GM23338 (cell line): ENCODE data around the gene ABCA5. TPM values are rescaled to one million over a fixed set of nuclear protein-coding genes. Genes with fewer than 3 reads are reported as not detected.
"Not testable (repeated sequence)": the region's sequence is repeated elsewhere in the genome, so short reads cannot be mapped to it uniquely, and the experiment has no call there.

ENCODE experiments used
- ATAC-seq: fragments of 200-7000 bp; cut with Tn5 transposase; 3 replicates; pipeline ENCODE4 v1.9.1; 2020
- DNase-seq: peaks from one replicate; pipeline ENCODE4 v3.0.0-alpha.2; 2015; ENCODE audit warnings: low spot score
- H2AFZ ChIP-seq: fragments of 200-600 bp; sonication (generic); 2 replicates; pipeline ENCODE4 v1.8.0; 2016; ENCODE audit warnings: antibody characterized with exemption, mild to moderate bottlenecking, moderate library complexity
- H3F3A ChIP-seq: fragments of 200-600 bp; sonication (generic); replicated peaks from 2 replicates; pipeline ENCODE4 v1.8.0; 2017; ENCODE audit warnings: antibody characterized with exemption, mixed run types, low read depth
- H3K27ac ChIP-seq: fragments of 200-600 bp; sonication (generic); 2 replicates; pipeline ENCODE4 v1.6.1; 2016; ENCODE audit warnings: low read depth
- H3K27me3 ChIP-seq: fragments of 200-600 bp; sonication (generic); 2 replicates; pipeline ENCODE4 v1.8.0; 2016; ENCODE audit warnings: mild to moderate bottlenecking, mixed run types, moderate library complexity; ENCODE audit not compliant: insufficient read depth
- H3K36me3 ChIP-seq: fragments of 200-600 bp; sonication (generic); 2 replicates; pipeline ENCODE4 v1.8.0; 2016; ENCODE audit warnings: mild to moderate bottlenecking; ENCODE audit not compliant: insufficient read depth
- H3K4me1 ChIP-seq: fragments of 200-600 bp; sonication (generic); 2 replicates; pipeline ENCODE4 v1.8.0; 2016; ENCODE audit warnings: mild to moderate bottlenecking, moderate library complexity; ENCODE audit not compliant: insufficient read depth
- H3K4me2 ChIP-seq: fragments of 200-600 bp; sonication (generic); 2 replicates; pipeline ENCODE4 v1.7.1; 2017; ENCODE audit warnings: mixed run types
- H3K4me3 ChIP-seq: fragments of 200-600 bp; sonication (generic); 2 replicates; pipeline ENCODE4 v1.6.1; 2016; ENCODE audit warnings: mixed run types
- H3K79me2 ChIP-seq: fragments of 200-600 bp; sonication (generic); replicated peaks from 2 replicates; pipeline ENCODE4 v1.8.0; 2017; ENCODE audit warnings: mild to moderate bottlenecking; ENCODE audit not compliant: insufficient read depth
- H3K9me2 ChIP-seq: fragments of 200-600 bp; sonication (generic); 2 replicates; pipeline ENCODE4 v1.8.0; 2017; ENCODE audit not compliant: insufficient read depth
- H4K20me1 ChIP-seq: fragments of 200-600 bp; sonication (generic); replicated peaks from 2 replicates; pipeline ENCODE4 v1.8.0; 2017; ENCODE audit warnings: mild to moderate bottlenecking; ENCODE audit not compliant: insufficient read depth
- H3K27ac Mint-ChIP-seq: 2 replicates; pipeline ENCODE4 v1.8.0; 2020; ENCODE audit warnings: inconsistent platforms, mild to moderate bottlenecking, moderate library complexity, mixed read lengths
- H3K27me3 Mint-ChIP-seq: 3 replicates; pipeline ENCODE4 v1.8.0; 2022; ENCODE audit warnings: low read depth, mild to moderate bottlenecking, moderate library complexity, mixed read lengths, inconsistent platforms; ENCODE audit not compliant: insufficient read depth, poor library complexity
- H3K36me3 Mint-ChIP-seq: 3 replicates; pipeline ENCODE4 v1.8.0; 2021; ENCODE audit warnings: low read depth, mild to moderate bottlenecking, inconsistent platforms, moderate library complexity, mixed read lengths
- H3K4me1 Mint-ChIP-seq: 3 replicates; pipeline ENCODE4 v1.8.0; 2020; ENCODE audit warnings: mild to moderate bottlenecking, inconsistent platforms, mixed read lengths
- H3K4me3 Mint-ChIP-seq: 3 replicates; pipeline ENCODE4 v1.8.0; 2021; ENCODE audit warnings: moderate library complexity, mild to moderate bottlenecking, inconsistent platforms, mixed read lengths
- H3K9me3 Mint-ChIP-seq: 3 replicates; pipeline ENCODE4 v1.8.0; 2020; ENCODE audit warnings: moderate library complexity, mild to moderate bottlenecking, inconsistent platforms, mixed read lengths
- CREB1 ChIP-seq: fragments of 250-450 bp; sonication (Bioruptor Pico); IDR thresholded peaks from 2 replicates; pipeline ENCODE4 v1.5.0; 2020; ENCODE audit warnings: low read depth, mild to moderate bottlenecking, moderate library complexity
- ETS1 ChIP-seq: IDR thresholded peaks from 2 replicates; pipeline ENCODE4 v1.6.1; 2016; ENCODE audit warnings: antibody characterized with exemption
- EZH2 ChIP-seq: fragments of 200-600 bp; sonication (generic); IDR thresholded peaks from one replicate; pipeline ENCODE4 v1.8.0; 2017; ENCODE audit warnings: antibody characterized with exemption, mild to moderate bottlenecking, low read depth; ENCODE audit not compliant: unreplicated experiment
- NANOG ChIP-seq: IDR thresholded peaks from 2 replicates; pipeline ENCODE4 v1.6.1; 2016; ENCODE audit warnings: antibody characterized with exemption, borderline replicate concordance
- STAT1 ChIP-seq: IDR thresholded peaks from one replicate; pipeline ENCODE4 v1.6.1; 2016; ENCODE audit warnings: antibody characterized with exemption; ENCODE audit not compliant: unreplicated experiment
- ZNF114 ChIP-seq: fragments of 250-450 bp; sonication (Bioruptor Pico); IDR thresholded peaks from 2 replicates; pipeline ENCODE4 v1.5.0; 2020; ENCODE audit warnings: mild to moderate bottlenecking, moderate library complexity
- ZNF331 ChIP-seq: fragments of 250-450 bp; sonication (Bioruptor Pico); IDR thresholded peaks from 2 replicates; pipeline ENCODE4 v1.5.0; 2020; ENCODE audit warnings: low read depth, mild to moderate bottlenecking, moderate library complexity
- polyA plus RNA-seq: library from polyadenylated mRNA; unstranded; fragments of >200 nt; fragmentation: Nextera tagmentation; extraction: Ambion mirVana; gene quantifications from 2 replicates; pipeline ENCODE4 v1.2.1, GENCODE V29; 2016
- total RNA-seq: library from RNA; depleted of rRNA; stranded (reverse); fragments of >200 nt; shearing (Covaris generic); gene quantifications from 2 replicates; pipeline ENCODE4 v1.2.3, GENCODE V29; 2014
- TF ChIP-seq, protein P1 (sequence below): IDR thresholded peaks from one replicate; pipeline ENCODE4 v1.6.1; 2018; ENCODE audit warnings: antibody characterized with exemption; ENCODE audit not compliant: unreplicated experiment

ABCA5 gene
- total and polyA plus RNA-seq, 2 experiments from 2014 or later: 3.1 to 3.4 TPM

GRCh38 chr17:69300222-69300621, 26.7 kb downstream of the ABCA5 start (continued):
- no peak for TF ChIP-seq STAT1
- TF ChIP-seq CREB1 (CRISPR knock-in tag): no peak
- TF ChIP-seq EZH2: no peak
- TF ChIP-seq ZNF114: no peak
- TF ChIP-seq ZNF331 (CRISPR knock-in tag): no peak
- TF ChIP-seq NANOG: no peak
- TF ChIP-seq, protein P1, sequence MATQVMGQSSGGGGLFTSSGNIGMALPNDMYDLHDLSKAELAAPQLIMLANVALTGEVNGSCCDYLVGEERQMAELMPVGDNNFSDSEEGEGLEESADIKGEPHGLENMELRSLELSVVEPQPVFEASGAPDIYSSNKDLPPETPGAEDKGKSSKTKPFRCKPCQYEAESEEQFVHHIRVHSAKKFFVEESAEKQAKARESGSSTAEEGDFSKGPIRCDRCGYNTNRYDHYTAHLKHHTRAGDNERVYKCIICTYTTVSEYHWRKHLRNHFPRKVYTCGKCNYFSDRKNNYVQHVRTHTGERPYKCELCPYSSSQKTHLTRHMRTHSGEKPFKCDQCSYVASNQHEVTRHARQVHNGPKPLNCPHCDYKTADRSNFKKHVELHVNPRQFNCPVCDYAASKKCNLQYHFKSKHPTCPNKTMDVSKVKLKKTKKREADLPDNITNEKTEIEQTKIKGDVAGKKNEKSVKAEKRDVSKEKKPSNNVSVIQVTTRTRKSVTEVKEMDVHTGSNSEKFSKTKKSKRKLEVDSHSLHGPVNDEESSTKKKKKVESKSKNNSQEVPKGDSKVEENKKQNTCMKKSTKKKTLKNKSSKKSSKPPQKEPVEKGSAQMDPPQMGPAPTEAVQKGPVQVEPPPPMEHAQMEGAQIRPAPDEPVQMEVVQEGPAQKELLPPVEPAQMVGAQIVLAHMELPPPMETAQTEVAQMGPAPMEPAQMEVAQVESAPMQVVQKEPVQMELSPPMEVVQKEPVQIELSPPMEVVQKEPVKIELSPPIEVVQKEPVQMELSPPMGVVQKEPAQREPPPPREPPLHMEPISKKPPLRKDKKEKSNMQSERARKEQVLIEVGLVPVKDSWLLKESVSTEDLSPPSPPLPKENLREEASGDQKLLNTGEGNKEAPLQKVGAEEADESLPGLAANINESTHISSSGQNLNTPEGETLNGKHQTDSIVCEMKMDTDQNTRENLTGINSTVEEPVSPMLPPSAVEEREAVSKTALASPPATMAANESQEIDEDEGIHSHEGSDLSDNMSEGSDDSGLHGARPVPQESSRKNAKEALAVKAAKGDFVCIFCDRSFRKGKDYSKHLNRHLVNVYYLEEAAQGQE: no peak

DNA sequence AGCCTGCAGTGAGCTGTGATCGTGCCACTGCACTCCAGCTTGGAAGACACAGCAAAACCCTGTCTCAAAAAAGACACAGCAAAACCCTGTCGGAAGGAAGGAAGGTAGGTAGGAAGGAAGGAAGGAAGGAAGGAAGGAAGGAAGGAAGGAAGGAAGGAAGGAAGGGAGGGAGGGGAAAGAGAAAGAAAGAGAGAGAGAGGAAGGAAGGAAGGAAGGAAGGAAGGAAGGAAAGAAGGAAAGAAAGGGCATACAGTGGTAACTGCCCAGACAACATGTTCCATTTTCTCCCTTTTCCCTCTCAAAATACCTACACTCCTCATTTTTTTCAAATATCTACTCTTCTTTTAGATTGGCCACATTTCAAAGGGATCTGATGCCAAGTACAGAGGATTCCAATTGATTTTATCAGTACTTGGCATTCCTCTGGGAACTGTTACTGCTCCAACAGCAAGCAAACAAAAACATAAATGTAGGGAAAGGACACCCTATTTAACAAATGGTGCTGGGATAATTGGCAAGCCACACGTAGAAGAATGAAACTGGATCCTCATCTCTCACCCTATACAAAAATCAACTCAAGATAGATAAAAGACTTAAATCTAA, 28.7 kb downstream of the ABCA5 start:
- H3K4me1 Mint-ChIP-seq, H3K27me3 Mint-ChIP-seq, H3K79me2 ChIP-seq, H3K27ac ChIP-seq, H3K36me3 Mint-ChIP-seq, H3K27me3 ChIP-seq, H3K9me3 Mint-ChIP-seq, H3K4me3 Mint-ChIP-seq, H3K9me2 ChIP-seq, H3K4me2 ChIP-seq, H2AFZ ChIP-seq, H4K20me1 ChIP-seq, H3K27ac Mint-ChIP-seq, H3K4me1 ChIP-seq, DNase-seq, H3F3A ChIP-seq, H3K36me3 ChIP-seq, H3K4me3 ChIP-seq, ATAC-seq: not testable (repeated sequence)

DNA sequence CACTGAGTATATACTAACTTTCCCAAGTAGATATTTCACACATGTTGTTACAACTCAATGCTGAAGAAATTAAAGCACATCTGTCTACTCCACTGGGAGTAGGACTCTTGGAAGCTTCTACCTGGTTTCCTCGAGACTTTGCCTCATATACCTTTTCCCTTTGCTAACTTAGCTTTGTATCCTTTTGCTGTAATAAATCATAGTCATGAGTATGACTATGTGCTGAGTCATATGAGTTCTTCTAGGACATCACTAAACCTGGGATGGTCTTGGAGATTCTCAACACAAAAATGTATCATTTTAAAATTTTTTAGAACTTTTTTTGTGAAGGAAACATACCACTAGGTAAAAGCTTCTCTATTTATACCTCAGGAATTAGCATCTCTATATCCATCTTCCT, 39.8 kb downstream of the ABCA5 start:
- no peaks in the 10 kb centered on the region for H3K36me3 ChIP-seq
- H3K4me1 ChIP-seq: no peaks in the 10 kb centered on the region
- H3K4me3 ChIP-seq: no peak overlapping the region
- H3F3A ChIP-seq: no peaks in the 10 kb centered on the region
- no peaks in the 10 kb centered on the region for H3K27me3 ChIP-seq
- Mint-ChIP-seq H3K36me3 (no peaks in the 10 kb centered on the region), H3K27ac (peak overlapping the region; percentile 63; the same call in 1 of the 2 replicates), H3K4me1 (no peaks in the 10 kb centered on the region), H3K4me3 (no peak overlapping the region), H3K9me3 (no peaks in the 10 kb centered on the region; the same call in 2 of the 3 replicates), H3K27me3 (no peaks in the 10 kb centered on the region)
- H4K20me1 ChIP-seq: no peaks in the 10 kb centered on the region
- no peak overlapping the region for H3K4me2 ChIP-seq
- H3K79me2 ChIP-seq: no peaks in the 10 kb centered on the region
- ATAC-seq (no peak), DNase-seq (no peak)
- H3K9me2 ChIP-seq: no peaks in the 10 kb centered on the region
- no peak overlapping the region for H2AFZ ChIP-seq
- TF ChIP-seq, protein P1: no peak
- TF ChIP-seq ZNF331 (CRISPR knock-in tag): no peak
- TF ChIP-seq ETS1: no peak
- no peak overlapping the region for H3K27ac ChIP-seq
